ENCODE results near the gene PEX5L.
"Not testable (repeated sequence)": the region's sequence is repeated elsewhere in the genome, so short reads cannot be mapped to it uniquely, and the experiment has no call there.

PEX5L gene

GRCh38 chr3:179828738-179829137 lies 208.0 kb downstream of the PEX5L start:
- DNase-seq = no peak

- no peak for DNase-seq
Measured at GRCh38 chr3:179826247-179826637, 210.5 kb downstream of the PEX5L start.

GRCh38 chr3:179825527-179826246 lies 211.1 kb downstream of the PEX5L start:
- no peak for DNase-seq

GRCh38 chr3:179822296-179822695 lies 214.4 kb downstream of the PEX5L start:
- no peak for DNase-seq

GRCh38 chr3:179819379-179819778 lies 217.4 kb downstream of the PEX5L start:
- no peak for DNase-seq

- DNase-seq = no peak
Measured at GRCh38 chr3:179812096-179812382, 224.7 kb downstream of the PEX5L start.

- peak; percentile 68 to 89 for DNase-seq
Measured at GRCh38 chr3:179811321-179812095, 225.2 kb downstream of the PEX5L start.

GRCh38 chr3:179809639-179810038 lies 227.1 kb downstream of the PEX5L start:
- no peak for DNase-seq

GRCh38 chr3:179807588-179807987 lies 229.1 kb downstream of the PEX5L start:
- DNase-seq = no peak

GRCh38 chr3:179806177-179806576 lies 230.6 kb downstream of the PEX5L start:
- DNase-seq = no peak

GRCh38 chr3:179801856-179802255 lies 234.9 kb downstream of the PEX5L start:
- DNase-seq = no peak

- no peak for DNase-seq
Measured at GRCh38 chr3:179801263-179801662, 235.5 kb downstream of the PEX5L start.

- DNase-seq = no peak
Measured at GRCh38 chr3:179797192-179797591, 239.5 kb downstream of the PEX5L start.

GRCh38 chr3:179796421-179796820 lies 240.3 kb downstream of the PEX5L start:
- DNase-seq = no peak

GRCh38 chr3:179794355-179794754 lies 242.4 kb downstream of the PEX5L start:
- DNase-seq = no peak

- no peak for DNase-seq
Measured at GRCh38 chr3:179791793-179792192, 244.9 kb downstream of the PEX5L start.

GRCh38 chr3:179788996-179789395 lies 247.7 kb downstream of the PEX5L start:
- DNase-seq = no peak

GRCh38 chr3:179782841-179783240 lies 253.9 kb downstream of the PEX5L start:
- DNase-seq = not testable (repeated sequence)

- no peak for DNase-seq
Measured at GRCh38 chr3:179775416-179776122, 261.2 kb downstream of the PEX5L start.

GRCh38 chr3:179772297-179772696 lies 264.4 kb downstream of the PEX5L start:
- no peak for DNase-seq

GRCh38 chr3:179771797-179772196 lies 264.9 kb downstream of the PEX5L start:
- no peak for DNase-seq

- DNase-seq = no peak
Measured at GRCh38 chr3:179769411-179770247, 267.1 kb downstream of the PEX5L start.

- DNase-seq = peak; percentile 67 to 81
Measured at GRCh38 chr3:179768080-179768479, 268.7 kb downstream of the PEX5L start.
